Measurements from ENCODE around the gene CENPF. TPM values are rescaled to one million over a fixed set of nuclear protein-coding genes. Genes with fewer than 3 reads are reported as not detected.
A peak's percentile ranks its signal among the peaks of the same experiment; 100 is the strongest.

The CENPF gene
- total RNA-seq, 1 donor from 2014 or later = 63.0 TPM

GRCh38 chr1:214640431-214641213, 37.6 kb downstream of the CENPF start:
- DNase-seq = no peak
- H3K4me3 Mint-ChIP-seq = no peak overlapping the region
- intact Hi-C loops (cut with micrococcal nuclease) = no loop called here

DNA sequence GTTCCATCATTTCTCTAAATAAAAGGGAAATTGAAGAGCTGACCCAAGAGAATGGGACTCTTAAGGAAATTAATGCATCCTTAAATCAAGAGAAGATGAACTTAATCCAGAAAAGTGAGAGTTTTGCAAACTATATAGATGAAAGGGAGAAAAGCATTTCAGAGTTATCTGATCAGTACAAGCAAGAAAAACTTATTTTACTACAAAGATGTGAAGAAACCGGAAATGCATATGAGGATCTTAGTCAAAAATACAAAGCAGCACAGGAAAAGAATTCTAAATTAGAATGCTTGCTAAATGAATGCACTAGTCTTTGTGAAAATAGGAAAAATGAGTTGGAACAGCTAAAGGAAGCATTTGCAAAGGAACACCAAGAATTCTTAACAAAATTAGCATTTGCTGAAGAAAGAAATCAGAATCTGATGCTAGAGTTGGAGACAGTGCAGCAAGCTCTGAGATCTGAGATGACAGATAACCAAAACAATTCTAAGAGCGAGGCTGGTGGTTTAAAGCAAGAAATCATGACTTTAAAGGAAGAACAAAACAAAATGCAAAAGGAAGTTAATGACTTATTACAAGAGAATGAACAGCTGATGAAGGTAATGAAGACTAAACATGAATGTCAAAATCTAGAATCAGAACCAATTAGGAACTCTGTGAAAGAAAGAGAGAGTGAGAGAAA, 38.4 kb downstream of the CENPF start:
- Mint-ChIP-seq H3K27ac (no peak overlapping the region), H3K27me3 (no peaks in the 10 kb centered on the region), H3K4me1 (peaks cover 32% of the 10 kb centered on the region), H3K9me3 (no peaks in the 10 kb centered on the region), H3K36me3 (ENCODE audit: low read depth) (peaks cover 46% of the 10 kb centered on the region), H3K4me3 (no peak overlapping the region)
- no peak for DNase-seq
- intact Hi-C loops (cut with micrococcal nuclease) = no loop called here

More at GRCh38 chr1:214640431-214641213, 37.6 kb downstream of the CENPF start:
- Mint-ChIP-seq H3K27me3 (no peaks in the 10 kb centered on the region), H3K4me1 (peaks cover 31% of the 10 kb centered on the region), H3K9me3 (no peaks in the 10 kb centered on the region), H3K27ac (no peak overlapping the region), H3K36me3 (ENCODE audit: low read depth) (peaks cover 45% of the 10 kb centered on the region)

DNA sequence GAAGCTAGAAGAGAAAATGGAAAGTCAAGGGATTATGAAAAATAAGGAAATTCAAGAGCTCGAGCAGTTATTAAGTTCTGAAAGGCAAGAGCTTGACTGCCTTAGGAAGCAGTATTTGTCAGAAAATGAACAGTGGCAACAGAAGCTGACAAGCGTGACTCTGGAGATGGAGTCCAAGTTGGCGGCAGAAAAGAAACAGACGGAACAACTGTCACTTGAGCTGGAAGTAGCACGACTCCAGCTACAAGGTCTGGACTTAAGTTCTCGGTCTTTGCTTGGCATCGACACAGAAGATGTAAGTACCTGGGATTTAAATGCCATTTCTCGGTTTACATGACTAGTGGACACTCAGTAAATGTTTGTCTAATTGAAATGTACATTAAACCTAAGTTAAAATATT, 40.0 kb downstream of the CENPF start:
- peaks cover 49% of the 10 kb centered on the region for H3K36me3 Mint-ChIP-seq (ENCODE audit: low read depth)
- H3K9me3 Mint-ChIP-seq = no peaks in the 10 kb centered on the region
- no peak for DNase-seq
- peaks cover 23% of the 10 kb centered on the region for H3K4me1 Mint-ChIP-seq
- intact Hi-C loops (cut with micrococcal nuclease) = no loop called here
- no peak overlapping the region for H3K27ac Mint-ChIP-seq
- H3K27me3 Mint-ChIP-seq = no peaks in the 10 kb centered on the region
- no peak overlapping the region for H3K4me3 Mint-ChIP-seq

GRCh38 chr1:214645712-214646111, 42.7 kb downstream of the CENPF start:
- intact Hi-C loops (cut with micrococcal nuclease) = no loop called here
- Mint-ChIP-seq H3K4me1 (peaks cover 7% of the 10 kb centered on the region), H3K4me3 (peak overlapping the region; percentile 33), H3K36me3 (ENCODE audit: low read depth) (peaks cover 58% of the 10 kb centered on the region), H3K9me3 (no peaks in the 10 kb centered on the region), H3K27ac (no peak overlapping the region), H3K27me3 (no peaks in the 10 kb centered on the region)
- no peak for DNase-seq

DNA sequence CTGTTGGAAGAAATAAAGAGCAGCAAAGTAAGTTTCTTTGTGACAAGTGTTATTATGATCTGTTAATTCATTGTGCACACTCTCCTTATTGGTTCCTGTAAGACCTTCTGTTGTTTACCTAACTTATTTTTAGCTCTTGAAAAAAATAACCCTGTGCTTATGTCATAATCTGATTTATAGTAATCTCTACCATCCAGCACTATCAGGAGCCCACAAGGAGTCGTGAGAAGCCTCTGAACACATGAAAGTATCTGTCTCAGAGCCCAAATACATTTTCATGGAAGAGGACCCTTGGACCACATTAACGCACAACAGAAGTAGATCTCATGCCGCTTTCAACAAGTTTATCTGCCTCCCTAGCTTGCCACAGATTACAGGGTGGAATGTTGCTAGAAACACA, 45.8 kb downstream of the CENPF start:
- H3K9me3 Mint-ChIP-seq = no peaks in the 10 kb centered on the region
- H3K36me3 Mint-ChIP-seq (ENCODE audit: low read depth) = peaks cover 76% of the 10 kb centered on the region
- no peak overlapping the region for H3K4me3 Mint-ChIP-seq
- peaks cover 7% of the 10 kb centered on the region for H3K4me1 Mint-ChIP-seq
- no peak for DNase-seq
- intact Hi-C loops (cut with micrococcal nuclease) = no loop called here
- H3K27ac Mint-ChIP-seq = no peak overlapping the region
- no peaks in the 10 kb centered on the region for H3K27me3 Mint-ChIP-seq

GRCh38 chr1:214649607-214650006, 46.6 kb downstream of the CENPF start:
- DNase-seq = no peak
- H3K27me3 Mint-ChIP-seq = no peaks in the 10 kb centered on the region
- peaks cover 7% of the 10 kb centered on the region for H3K4me1 Mint-ChIP-seq
- peaks cover 78% of the 10 kb centered on the region for H3K36me3 Mint-ChIP-seq (ENCODE audit: low read depth)
- H3K4me3 Mint-ChIP-seq = no peak overlapping the region
- H3K9me3 Mint-ChIP-seq = no peaks in the 10 kb centered on the region
- intact Hi-C loops (cut with micrococcal nuclease) = no loop called here
- no peak overlapping the region for H3K27ac Mint-ChIP-seq

DNA sequence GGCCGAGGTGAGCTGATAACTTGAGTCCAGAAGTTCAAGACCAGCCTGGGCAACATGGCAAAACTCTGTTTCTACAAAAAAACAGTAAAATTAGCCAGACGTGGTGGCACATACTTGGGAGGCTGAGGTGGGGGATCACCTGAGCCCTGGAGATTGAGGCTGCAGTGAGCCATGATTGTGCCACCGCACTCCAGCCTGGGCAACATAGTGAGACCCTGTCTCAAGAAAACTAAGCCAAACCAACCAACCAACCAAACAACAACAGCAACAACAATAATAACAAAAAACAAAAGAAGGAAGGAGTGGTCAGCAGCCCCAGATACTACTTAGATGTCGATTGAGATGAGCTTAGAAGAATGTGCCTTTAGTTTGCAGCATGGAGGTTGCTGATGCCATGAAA, 47.7 kb downstream of the CENPF start:
- no peaks in the 10 kb centered on the region for H3K9me3 Mint-ChIP-seq
- no peak for DNase-seq
- intact Hi-C loops (cut with micrococcal nuclease) = no loop called here
- peaks cover 78% of the 10 kb centered on the region for H3K36me3 Mint-ChIP-seq (ENCODE audit: low read depth)
- no peak overlapping the region for H3K27ac Mint-ChIP-seq
- no peak overlapping the region for H3K4me3 Mint-ChIP-seq
- peaks cover 5% of the 10 kb centered on the region for H3K4me1 Mint-ChIP-seq
- no peaks in the 10 kb centered on the region for H3K27me3 Mint-ChIP-seq

DNA sequence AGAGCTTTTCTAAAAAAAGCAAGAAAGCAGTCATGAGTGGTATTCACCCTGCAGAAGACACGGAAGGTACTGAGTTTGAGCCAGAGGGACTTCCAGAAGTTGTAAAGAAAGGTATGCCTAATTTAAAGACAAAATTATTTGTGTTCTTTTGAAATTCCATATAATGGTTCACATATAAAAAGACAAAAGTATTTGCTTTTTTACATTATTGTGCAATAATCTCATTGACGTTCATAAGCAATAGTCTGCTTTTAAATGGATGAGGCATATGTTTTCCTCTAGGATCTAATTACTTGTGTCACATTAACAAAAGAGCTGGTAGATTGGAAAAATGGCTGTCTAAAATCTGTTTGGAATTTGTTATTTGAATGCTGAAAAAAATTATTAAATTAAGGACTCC, 54.3 kb downstream of the CENPF start:
- Mint-ChIP-seq H3K4me1 (peaks cover 5% of the 10 kb centered on the region), H3K27me3 (no peaks in the 10 kb centered on the region), H3K36me3 (ENCODE audit: low read depth) (peaks cover 75% of the 10 kb centered on the region), H3K27ac (no peak overlapping the region), H3K4me3 (no peak overlapping the region), H3K9me3 (no peaks in the 10 kb centered on the region)
- DNase-seq = no peak
- intact Hi-C loops (cut with micrococcal nuclease) = no loop called here

DNA sequence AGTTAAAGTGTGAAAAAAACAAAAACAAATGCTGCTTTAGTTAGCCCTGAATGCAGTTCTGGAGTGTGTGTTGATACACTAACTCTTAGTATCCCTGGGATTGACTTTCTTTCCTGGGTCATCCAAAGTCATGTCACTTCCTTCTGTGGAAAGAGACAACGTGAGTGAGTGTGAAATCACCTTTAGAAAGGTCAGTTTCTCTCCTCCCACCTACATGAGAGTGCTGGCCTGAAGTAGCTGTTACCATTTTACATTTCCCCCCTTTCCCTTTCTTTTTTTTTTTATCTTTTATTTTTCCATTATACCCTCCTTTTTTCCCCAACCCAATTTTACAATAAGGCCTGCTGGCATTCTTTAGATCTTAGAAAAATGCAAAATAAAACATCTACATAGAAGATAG, 55.2 kb downstream of the CENPF start:
- H3K9me3 Mint-ChIP-seq = no peaks in the 10 kb centered on the region
- peak overlapping the region; percentile 19 for H3K27ac Mint-ChIP-seq
- intact Hi-C loops (cut with micrococcal nuclease) = no loop called here
- H3K27me3 Mint-ChIP-seq = no peaks in the 10 kb centered on the region
- no peak for DNase-seq
- H3K36me3 Mint-ChIP-seq (ENCODE audit: low read depth) = peaks cover 76% of the 10 kb centered on the region
- peaks cover 5% of the 10 kb centered on the region for H3K4me1 Mint-ChIP-seq
- no peak overlapping the region for H3K4me3 Mint-ChIP-seq

GRCh38 chr1:214658785-214659184, 55.8 kb downstream of the CENPF start:
- H3K36me3 Mint-ChIP-seq (ENCODE audit: low read depth) = peaks cover 78% of the 10 kb centered on the region
- intact Hi-C loops (cut with micrococcal nuclease) = no loop called here
- no peak overlapping the region for H3K4me3 Mint-ChIP-seq
- no peak overlapping the region for H3K27ac Mint-ChIP-seq
- H3K9me3 Mint-ChIP-seq = no peaks in the 10 kb centered on the region
- H3K4me1 Mint-ChIP-seq = peaks cover 5% of the 10 kb centered on the region
- H3K27me3 Mint-ChIP-seq = no peaks in the 10 kb centered on the region
- no peak for DNase-seq

DNA sequence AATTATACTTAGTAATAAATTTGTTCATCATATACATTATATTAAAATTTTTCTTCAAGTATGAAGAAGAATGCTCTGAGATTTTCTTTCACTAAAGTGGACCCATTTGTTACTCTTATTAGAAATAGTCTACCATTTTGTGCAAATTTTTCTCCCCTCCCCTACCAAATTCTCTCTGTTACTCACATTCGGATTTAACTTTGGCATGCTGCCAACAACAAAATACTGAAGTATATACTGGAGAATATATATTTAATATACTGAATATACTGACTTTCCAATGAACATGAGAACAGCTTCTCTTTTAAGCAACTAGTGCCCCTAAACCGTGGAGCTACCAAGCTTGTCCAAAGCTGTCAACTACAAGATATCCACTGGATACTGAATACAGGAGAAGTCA, 57.2 kb downstream of the CENPF start:
- Mint-ChIP-seq H3K4me3 (no peak overlapping the region), H3K27ac (no peak overlapping the region), H3K36me3 (ENCODE audit: low read depth) (peaks cover 80% of the 10 kb centered on the region), H3K4me1 (peaks cover 5% of the 10 kb centered on the region), H3K9me3 (no peaks in the 10 kb centered on the region), H3K27me3 (no peaks in the 10 kb centered on the region)
- intact Hi-C loops (cut with micrococcal nuclease) = loop anchor here (10.0 kb wide), 1 partner anchor 865 kb away; no protein-coding TSS in a partner anchor
- no peak for DNase-seq

DNA sequence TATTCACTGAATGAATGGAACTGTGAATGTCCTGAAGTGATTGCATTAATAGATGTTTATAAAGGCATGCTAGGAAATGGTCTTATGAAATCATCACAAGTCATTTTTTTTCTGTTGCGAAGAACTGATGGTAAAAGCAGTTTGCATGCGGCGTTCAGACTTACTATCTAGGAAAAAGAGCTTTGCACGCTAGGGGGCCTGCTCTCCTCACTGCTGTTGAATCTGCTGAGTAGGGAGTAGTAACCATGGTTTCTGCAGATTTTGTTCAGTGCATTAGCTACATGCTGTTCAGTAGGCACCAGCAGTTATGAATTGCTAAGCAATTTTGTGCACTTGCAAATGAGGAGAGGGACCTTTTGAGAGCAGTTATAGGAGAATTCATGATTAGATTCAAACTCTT, 57.9 kb downstream of the CENPF start:
- Mint-ChIP-seq H3K27ac (no peak overlapping the region), H3K9me3 (no peaks in the 10 kb centered on the region), H3K36me3 (ENCODE audit: low read depth) (peaks cover 83% of the 10 kb centered on the region), H3K4me1 (peaks cover 5% of the 10 kb centered on the region), H3K4me3 (no peak overlapping the region), H3K27me3 (no peaks in the 10 kb centered on the region)
- DNase-seq = peak; percentile 62
- intact Hi-C loops (cut with micrococcal nuclease) = loop anchor here (10.0 kb wide), 1 partner anchor 864 kb away; no protein-coding TSS in a partner anchor

DNA sequence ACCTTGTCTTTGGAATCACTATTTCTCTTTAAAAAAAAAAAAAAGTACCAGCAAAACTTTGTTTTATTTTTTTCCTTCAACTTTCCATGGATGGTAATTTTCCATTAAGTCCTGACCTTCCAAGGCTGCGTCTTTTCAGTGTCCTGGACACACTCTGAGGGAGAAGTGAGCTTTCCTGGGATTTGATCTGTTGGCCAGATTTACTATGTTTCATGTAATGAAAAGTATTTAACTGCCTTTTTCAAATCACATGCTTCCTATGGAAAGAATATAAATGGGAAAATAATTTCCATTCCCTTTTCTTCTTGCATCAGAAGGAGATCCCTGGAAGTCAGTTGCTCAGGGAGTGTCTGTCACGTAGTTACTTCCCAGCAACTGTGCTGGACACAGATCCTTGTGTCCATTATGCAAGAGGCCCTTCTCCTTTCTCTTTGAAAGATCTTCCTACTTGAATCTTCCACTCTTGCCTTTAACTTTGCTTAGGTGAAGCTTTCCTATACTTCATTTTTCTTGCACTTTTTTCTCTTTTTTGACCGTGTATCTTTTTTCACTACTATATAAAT, 59.3 kb downstream of the CENPF start:
- H3K36me3 Mint-ChIP-seq (ENCODE audit: low read depth) = peaks cover 82% of the 10 kb centered on the region
- DNase-seq = no peak
- H3K9me3 Mint-ChIP-seq = no peaks in the 10 kb centered on the region
- H3K27me3 Mint-ChIP-seq = no peaks in the 10 kb centered on the region
- no peak overlapping the region for H3K27ac Mint-ChIP-seq
- intact Hi-C loops (cut with micrococcal nuclease) = loop anchor here (10.0 kb wide), 1 partner anchor 862 kb away; no protein-coding TSS in a partner anchor
- H3K4me3 Mint-ChIP-seq = no peak overlapping the region
- peaks cover 5% of the 10 kb centered on the region for H3K4me1 Mint-ChIP-seq

All from activated CD4-positive, alpha-beta T cell treated with anti-CD3 and anti-CD28 coated beads, Interleukin-2, amount 10 ng/mL, durations not matched to agents 24 days and 14 days (primary cell).